ENCODE data around the gene CSNK2A1.

DNA sequence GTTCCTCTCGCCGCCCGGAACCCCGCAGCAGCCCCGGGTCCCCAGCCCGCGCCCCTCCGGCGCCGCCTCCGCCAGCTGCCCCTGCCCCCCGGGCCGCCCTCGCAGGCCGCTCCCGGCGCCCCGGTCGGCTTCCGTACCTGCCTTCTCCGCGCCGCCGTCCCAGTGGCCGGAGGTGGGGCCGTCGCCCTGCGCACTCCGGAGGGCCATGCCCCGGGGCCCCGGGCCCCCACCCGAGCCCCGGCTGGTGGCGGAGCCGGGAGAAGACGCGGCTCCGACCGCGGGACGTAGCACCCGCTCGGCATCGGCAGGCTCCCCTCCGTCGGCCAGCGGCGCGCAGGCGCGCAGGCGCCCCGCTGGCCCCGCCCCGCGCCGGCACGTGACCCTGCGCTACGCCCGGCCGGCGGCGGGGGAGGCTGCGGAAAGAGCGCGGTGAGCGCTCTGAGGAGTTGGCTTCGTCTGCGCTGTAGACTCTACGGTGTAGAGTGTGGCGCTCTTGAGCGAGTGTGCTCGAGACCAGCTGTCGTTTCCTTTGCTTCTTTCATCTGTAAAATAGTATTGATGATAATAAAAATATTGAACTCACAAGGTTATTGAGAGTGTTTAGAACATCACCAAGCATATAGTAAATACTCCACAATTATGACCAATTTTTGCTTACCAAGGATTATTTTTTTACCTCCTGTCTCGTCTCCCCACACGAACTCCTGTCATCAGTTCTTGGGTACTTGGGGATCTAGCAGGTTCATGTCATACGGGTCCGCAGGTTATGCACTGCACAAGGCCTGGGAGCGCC, 81.2 kb downstream of the CSNK2A1 start, which contains the start of gene TBC1D20:
- TF ChIP-seq, protein P1, sequence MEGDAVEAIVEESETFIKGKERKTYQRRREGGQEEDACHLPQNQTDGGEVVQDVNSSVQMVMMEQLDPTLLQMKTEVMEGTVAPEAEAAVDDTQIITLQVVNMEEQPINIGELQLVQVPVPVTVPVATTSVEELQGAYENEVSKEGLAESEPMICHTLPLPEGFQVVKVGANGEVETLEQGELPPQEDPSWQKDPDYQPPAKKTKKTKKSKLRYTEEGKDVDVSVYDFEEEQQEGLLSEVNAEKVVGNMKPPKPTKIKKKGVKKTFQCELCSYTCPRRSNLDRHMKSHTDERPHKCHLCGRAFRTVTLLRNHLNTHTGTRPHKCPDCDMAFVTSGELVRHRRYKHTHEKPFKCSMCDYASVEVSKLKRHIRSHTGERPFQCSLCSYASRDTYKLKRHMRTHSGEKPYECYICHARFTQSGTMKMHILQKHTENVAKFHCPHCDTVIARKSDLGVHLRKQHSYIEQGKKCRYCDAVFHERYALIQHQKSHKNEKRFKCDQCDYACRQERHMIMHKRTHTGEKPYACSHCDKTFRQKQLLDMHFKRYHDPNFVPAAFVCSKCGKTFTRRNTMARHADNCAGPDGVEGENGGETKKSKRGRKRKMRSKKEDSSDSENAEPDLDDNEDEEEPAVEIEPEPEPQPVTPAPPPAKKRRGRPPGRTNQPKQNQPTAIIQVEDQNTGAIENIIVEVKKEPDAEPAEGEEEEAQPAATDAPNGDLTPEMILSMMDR (IDR thresholded peaks at IDR 0.05), result peak in 3 of 4 donors; percentile 4 to 22 (median 9)
- TF ChIP-seq POLR2A (IDR thresholded peaks at IDR 0.05), result peak; percentile 93
